Measurements from ENCODE around the gene SDF4.

Gene SDF4, protein sequence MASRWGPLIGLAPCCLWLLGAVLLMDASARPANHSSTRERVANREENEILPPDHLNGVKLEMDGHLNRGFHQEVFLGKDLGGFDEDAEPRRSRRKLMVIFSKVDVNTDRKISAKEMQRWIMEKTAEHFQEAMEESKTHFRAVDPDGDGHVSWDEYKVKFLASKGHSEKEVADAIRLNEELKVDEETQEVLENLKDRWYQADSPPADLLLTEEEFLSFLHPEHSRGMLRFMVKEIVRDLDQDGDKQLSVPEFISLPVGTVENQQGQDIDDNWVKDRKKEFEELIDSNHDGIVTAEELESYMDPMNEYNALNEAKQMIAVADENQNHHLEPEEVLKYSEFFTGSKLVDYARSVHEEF

DNA sequence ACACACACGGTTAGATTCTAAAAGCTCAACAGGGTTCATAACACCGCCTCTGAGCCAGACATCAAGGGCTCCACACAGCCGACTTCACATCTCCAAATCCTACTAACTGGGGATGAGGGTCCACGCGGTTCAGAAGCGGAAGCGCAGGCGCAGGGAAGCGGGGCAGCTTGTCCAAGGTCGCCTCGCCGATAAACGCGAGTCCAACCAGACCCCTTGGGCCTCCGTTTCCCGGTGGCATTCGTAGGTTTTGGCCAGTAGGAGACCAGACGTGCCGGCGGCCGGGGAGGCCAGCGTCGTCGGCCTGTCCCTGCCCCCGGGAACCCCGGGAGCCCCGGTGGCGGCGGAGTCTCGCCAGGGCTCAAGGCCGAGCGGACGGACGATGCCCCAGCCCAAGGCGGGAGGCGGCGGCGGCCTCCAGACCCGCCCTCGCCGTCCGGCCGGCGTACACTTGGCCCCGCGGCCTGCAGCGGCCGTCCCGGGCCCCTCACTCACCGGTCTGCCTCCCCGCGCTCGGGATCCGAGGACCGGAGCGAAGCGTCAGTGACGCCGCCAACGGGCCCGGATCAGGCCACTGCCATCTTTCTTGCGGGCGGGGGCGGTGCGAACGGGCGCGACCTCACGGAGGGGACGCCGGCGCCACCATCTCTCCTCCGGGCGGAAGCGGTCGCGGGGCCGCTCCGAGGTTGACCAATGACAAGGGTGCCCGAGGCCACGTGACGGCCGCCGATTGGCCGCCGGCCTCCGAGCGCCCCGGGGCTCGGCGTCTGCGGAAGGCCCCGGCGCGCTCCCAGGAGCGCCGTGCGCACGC lies at the start of gene SDF4:
Gene SDF4, minus strand, starts transcription at position 602 of the 808 bp plus-strand sequence. CDS start 3,229 bp downstream, outside the sequence.
- peak; percentile 95 for DNase-seq (ENCODE audit: low read depth)

GRCh38 chr1:1280782-1281481 lies 49.1 kb upstream of the SDF4 start:
- DNase-seq (ENCODE audit: low read depth) = no peak

DNA sequence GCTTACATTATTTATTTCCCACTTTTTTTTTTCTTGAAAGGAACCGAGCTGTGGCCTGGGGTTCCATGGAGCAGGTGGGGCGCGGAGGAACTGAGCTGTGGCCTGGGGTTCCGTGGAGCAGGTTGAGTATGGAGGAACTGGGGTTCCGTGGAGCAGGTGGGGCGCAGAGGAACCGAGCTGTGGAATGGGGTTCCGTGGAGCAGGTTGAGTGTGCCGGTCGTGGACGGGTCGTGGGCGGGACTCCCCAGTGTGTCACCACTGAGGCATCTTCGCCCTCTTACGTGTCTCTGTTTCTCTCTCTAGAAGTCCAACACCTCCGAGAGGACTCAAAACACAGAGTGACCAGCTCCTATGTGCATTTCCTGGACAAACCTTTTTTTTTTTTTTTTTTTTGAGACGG lies 47.2 kb upstream of the SDF4 start:
- no peak for DNase-seq (ENCODE audit: low read depth)

- DNase-seq (ENCODE audit: low read depth) = no peak
Measured at GRCh38 chr1:1278620-1279019, 46.8 kb upstream of the SDF4 start.

DNA sequence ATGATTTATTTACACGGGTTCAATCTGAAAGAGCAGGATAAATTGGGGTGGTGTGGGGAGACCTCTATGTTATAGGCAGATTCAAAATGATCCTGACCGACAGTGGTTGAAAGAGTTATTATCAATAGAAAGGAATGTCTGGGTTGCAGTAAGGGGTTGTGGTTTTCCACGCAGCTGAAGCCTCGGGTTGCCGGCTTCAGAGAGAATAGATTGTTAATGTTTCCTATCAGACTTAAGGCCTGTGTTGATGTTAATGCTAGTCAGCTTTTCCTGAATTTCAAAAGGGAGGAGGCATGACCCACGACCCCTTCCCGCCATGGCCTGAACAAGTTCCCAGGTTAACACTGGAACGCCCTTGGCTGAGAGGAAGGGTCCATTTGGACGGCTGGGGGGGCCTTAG lies 44.0 kb upstream of the SDF4 start:
- DNase-seq (ENCODE audit: low read depth) = no peak

DNA sequence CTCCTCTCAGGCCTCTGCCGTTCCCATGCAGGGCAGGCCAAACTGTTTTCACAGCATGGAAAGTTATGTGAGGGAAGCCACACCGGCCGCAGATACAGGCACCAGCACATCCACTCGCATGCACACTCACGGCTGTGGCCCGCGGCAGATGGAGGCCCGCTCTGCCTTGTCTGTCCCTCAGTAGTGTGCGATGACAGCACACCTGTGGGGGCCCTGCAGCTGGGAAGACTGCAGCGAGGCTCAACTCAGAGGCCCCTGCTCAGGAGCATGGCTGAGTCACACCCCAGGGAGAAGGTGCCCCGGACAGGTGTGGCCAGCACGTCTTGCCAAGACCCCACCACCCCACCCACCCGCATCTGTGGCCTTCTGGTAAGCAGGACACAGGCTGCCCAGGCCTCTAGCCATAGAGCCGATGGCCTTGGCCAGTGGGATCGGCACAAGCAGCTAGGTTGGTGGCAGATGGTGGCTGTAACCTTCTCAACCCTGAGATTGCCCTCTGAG lies 43.2 kb upstream of the SDF4 start:
- no peak for DNase-seq (ENCODE audit: low read depth)

- no peak for DNase-seq (ENCODE audit: low read depth)
Measured at GRCh38 chr1:1274299-1274930, 42.6 kb upstream of the SDF4 start.

DNA sequence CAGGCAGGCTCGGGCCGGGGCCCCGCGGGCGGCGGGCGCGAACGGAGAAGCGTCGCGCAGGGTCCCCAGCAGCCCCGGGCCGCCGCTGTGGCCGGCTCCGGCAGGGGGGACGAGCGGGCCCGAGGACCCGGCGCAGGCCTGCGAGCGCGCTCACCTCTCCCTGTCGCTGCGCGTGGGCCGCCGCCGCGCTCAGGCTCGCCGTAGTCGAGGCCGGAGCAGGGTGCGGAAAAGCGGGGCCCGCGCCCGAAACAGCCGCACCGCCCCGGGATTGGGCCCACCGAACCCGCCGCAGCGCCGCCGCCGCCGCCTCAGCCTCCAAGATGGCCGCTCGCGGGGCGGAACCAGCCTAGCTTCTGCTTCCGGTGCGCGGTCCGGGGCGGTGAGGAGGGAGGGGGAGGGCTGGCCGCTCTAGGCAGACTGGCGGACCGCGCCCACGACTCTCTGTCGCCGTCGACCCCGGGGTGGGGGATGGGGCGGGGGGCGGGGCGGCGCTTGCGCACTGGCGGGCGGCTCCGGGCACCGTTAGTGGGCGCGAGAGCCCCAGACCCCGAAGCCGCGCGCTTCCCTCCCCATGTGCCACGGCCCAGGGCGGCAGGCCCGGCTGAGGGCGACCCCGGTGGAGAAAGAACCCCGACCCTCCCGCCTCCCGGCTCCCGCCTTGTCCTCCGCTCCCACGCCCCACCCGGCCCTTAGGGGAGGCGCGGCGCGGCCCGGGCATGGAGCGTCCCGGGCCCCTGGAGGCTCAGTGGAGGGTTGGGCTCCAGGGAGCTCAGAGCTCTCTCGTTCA lies 41.9 kb upstream of the SDF4 start, which contains the start of gene UBE2J2:
Gene UBE2J2, minus strand, starts transcription at position 343 of the 787 bp plus-strand sequence. CDS start 5,862 bp downstream, outside the sequence.
- DNase-seq (ENCODE audit: low read depth) = peak; percentile 92

DNA sequence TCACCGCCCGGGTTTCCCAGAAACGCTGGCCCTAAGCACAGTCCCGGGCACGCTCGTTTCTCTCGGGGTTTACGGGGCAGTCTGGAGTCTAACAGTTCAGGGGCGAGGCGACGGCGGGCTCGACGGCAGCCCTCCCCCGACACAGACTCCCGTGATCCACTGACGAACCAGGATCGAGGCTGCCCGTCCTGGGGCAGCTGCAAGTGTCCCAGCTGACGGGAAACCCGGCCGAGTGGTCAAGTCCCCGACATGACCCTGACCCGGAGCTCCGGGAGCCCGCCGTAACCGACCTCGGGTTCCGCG lies 41.4 kb upstream of the SDF4 start:
- no peak for DNase-seq (ENCODE audit: low read depth)

- DNase-seq (ENCODE audit: low read depth) = no peak
Measured at GRCh38 chr1:1272341-1273208, 40.8 kb upstream of the SDF4 start.

GRCh38 chr1:1270813-1271212 lies 39.0 kb upstream of the SDF4 start:
- no peak for DNase-seq (ENCODE audit: low read depth)

- no peak for DNase-seq (ENCODE audit: low read depth)
Measured at GRCh38 chr1:1268284-1268682, 36.5 kb upstream of the SDF4 start.

- no peak for DNase-seq (ENCODE audit: low read depth)
Measured at GRCh38 chr1:1267488-1268283, 35.9 kb upstream of the SDF4 start.

- no peak for DNase-seq (ENCODE audit: low read depth)
Measured at GRCh38 chr1:1264868-1265272, 33.1 kb upstream of the SDF4 start.

- no peak for DNase-seq (ENCODE audit: low read depth)
Measured at GRCh38 chr1:1264026-1264425, 32.2 kb upstream of the SDF4 start.

DNA sequence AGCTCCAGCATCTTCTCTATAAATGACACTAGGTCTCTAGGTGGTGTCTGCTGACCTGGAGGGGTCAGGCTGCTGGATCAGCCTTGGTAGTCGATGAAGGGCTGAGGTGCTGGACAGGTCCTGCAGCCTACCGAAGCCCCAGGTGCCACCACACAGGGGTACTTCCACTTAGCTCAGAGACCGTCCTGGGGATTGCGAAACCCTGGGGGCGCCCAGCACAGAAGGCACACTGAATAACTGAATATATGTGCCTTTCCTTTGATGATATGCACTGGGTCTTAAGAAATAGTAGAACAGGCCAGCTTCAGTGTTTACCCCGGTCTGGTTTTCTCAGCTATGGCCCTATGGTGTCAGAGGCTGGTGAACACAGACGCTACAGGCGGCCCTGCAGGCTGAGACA lies 31.0 kb upstream of the SDF4 start:
- DNase-seq (ENCODE audit: low read depth) = no peak

DNA sequence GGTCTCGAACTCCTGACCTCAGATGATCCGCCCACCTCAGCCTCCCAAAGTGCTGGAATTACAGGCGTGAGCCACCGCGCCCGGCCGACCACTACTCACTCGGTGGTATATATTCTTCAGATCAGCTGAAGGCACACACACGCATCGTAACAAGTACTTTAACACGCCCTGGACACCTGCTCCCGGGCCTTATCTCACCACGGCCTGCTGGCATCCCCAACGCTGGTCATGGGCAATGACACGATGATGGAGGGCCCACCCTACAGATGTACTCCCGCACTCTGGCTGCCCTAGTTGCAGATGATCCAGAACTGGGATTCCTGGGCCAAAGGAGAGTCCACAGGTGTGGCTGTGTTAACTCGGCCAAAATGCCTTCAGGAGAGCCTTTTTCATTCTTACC lies 30.3 kb upstream of the SDF4 start:
- DNase-seq (ENCODE audit: low read depth) = no peak

GRCh38 chr1:1260843-1261560 lies 29.2 kb upstream of the SDF4 start:
- no peak for DNase-seq (ENCODE audit: low read depth)

All from T-helper 22 cell (primary cell).